WI38 (cell line): ENCODE data around the gene CHRNA4.

Source experiments
- H3K4me3 ChIP-seq: 2 replicates; pipeline ENCODE4 v1.5.1; 2011; ENCODE audit warnings: low read depth, mild to moderate bottlenecking, control low read depth, low read length
- TF ChIP-seq, protein P1 (sequence below): IDR thresholded peaks from 2 replicates; pipeline ENCODE4 v1.5.1; 2012; ENCODE audit warnings: low read depth, mild to moderate bottlenecking, control low read depth, low read length

Gene CHRNA4

DNA sequence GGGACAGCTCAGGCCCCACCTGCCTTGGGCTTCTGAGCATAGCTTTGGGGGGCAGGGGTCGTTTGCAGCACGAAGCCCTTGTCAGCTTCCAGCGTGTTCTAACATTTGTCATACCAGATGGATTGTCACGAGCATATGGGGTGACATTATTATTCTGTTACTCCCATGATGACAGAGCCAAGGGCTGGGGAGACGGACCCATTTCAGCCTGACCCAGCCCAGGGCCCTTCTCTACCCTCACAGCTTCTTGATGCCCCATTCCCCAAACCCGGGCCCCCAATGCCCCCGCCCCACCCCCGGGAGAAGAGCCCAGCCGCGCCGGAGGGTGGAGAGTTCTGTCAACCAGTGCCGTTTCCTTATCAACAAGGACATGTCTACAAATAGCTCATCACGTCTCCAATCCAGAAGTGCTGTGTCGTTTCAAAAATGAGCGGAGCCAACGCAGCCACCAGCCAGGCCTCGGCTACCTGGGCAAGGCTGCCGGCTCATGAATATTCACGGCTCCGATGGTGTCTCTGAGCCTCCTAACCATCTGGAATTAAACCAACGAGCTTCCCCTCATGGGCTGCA is 9.6 kb upstream of the CHRNA4 start:
- no peak overlapping the region for H3K4me3 ChIP-seq
- TF ChIP-seq, protein P1, sequence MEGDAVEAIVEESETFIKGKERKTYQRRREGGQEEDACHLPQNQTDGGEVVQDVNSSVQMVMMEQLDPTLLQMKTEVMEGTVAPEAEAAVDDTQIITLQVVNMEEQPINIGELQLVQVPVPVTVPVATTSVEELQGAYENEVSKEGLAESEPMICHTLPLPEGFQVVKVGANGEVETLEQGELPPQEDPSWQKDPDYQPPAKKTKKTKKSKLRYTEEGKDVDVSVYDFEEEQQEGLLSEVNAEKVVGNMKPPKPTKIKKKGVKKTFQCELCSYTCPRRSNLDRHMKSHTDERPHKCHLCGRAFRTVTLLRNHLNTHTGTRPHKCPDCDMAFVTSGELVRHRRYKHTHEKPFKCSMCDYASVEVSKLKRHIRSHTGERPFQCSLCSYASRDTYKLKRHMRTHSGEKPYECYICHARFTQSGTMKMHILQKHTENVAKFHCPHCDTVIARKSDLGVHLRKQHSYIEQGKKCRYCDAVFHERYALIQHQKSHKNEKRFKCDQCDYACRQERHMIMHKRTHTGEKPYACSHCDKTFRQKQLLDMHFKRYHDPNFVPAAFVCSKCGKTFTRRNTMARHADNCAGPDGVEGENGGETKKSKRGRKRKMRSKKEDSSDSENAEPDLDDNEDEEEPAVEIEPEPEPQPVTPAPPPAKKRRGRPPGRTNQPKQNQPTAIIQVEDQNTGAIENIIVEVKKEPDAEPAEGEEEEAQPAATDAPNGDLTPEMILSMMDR, result no peak

DNA sequence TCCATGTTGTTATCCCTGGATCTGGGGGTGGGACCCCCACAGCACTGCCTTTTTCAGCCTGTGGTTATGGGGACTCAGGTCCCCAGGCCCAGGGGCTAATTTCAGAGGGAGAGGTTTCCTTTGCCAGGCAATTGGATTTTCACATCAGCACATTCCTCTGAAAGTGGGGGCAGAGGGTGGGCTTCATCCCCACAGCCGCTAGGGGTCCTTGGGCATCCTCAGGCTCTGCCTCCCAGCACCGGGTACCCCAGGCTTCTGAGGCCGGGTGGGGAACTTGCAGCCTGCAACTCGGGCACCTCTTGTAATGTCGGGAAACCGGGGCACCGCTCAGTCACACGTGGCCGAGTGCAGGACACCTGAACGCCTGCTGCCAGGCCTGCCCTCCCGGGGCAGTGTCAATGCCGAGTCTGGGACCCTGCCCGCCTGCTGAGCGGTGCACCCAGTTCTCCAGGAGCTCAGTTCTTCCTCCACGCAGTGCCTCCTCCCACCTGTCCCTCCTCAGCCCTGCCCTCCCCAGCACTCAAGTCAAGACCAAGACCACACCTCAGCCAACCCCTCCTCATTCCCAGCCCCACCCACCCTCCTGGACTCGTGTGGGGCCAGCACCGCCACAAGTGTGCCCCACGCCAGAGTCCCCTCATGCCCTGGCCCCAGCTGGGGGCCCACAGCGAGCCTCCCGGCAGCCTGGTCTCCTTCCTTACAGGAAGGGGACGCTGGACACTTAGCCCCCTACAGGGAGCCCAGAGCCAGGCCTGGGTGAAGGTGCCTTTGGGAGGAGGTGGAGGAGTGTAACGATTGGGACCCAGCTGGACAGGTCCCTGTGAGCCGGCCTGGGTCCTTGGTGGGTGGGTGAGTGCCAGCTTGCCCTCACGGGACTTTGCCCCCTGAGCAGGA is 8.8 kb upstream of the CHRNA4 start:
- no peak overlapping the region for H3K4me3 ChIP-seq
- TF ChIP-seq, protein P1, result no peak

DNA sequence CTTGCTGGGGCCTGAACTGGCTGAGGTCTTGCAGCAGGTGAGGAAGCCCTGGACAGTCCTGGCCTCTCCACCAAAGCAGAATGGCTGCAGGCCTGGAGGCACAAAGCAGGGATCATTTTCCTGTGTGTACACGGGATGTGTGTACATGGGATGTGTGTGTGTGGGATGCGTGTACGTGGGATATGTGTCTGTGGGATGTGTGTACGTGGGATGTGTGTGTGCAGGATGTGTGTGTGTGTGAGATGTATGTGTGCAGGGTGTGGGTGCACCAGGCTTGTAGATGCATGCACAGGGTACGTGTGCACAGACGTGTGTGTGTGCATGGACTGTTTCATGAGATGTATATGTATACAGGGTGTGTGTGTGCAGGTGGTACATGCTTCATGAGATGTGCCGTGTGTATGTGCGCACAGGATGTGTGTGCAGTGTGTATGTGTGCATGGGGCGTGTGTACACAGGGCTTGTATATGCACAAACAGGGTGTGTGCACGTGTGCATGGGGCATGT is 7.9 kb upstream of the CHRNA4 start:
- H3K4me3 ChIP-seq, result no peak overlapping the region
- TF ChIP-seq, protein P1, result no peak

DNA sequence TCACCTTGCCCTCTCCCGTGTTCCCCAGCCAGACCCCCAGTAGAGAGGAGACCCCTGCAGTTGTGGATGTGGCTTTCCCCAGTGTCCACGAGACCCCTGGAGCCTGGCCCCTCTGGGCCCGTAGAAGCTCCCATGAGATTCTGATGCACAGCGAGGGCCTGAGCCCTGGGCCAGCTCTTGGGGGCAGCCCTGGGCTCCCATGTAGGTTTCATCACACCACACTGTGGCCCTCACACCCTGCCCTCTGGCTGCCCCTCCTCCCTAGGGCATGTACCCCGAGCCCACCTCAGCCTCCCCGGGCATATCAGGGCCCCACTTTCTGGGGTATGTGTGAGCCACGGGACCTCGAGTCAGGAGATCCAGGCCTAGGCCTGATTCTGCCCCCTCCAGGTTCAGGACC is 7.0 kb upstream of the CHRNA4 start:
- TF ChIP-seq, protein P1, result no peak
- H3K4me3 ChIP-seq, result no peak overlapping the region

DNA sequence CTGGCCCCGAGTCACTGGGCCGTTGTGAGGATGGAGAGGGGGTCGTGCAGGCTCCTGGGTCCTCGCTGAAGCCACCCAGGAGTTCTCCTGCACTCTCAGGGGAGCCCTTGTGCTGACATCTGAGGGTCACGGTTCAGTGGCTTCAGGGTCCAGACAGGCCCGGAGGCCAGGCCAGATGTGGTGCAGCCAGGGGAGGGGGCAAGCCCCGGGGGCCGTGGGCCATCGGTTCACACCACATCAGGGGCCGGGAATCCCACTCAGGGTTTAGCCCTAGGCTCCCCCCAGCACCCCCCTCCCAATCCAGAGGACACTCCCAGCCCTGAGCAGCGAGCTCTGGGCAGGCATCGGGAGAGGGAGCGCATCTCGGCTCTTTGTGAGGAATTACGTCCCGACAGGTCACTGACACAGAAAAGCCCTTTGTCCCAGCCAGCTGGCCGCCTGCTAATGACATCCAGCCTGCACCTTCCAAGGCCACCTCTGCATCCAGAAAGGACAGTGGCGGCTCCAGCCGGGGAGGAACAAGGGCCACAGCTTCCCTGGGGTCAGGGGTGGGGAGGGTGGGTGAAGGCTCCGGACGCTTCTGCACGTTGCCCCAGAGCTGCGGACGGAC is 6.4 kb upstream of the CHRNA4 start:
- H3K4me3 ChIP-seq, result no peak overlapping the region
- TF ChIP-seq, protein P1, result no peak

DNA sequence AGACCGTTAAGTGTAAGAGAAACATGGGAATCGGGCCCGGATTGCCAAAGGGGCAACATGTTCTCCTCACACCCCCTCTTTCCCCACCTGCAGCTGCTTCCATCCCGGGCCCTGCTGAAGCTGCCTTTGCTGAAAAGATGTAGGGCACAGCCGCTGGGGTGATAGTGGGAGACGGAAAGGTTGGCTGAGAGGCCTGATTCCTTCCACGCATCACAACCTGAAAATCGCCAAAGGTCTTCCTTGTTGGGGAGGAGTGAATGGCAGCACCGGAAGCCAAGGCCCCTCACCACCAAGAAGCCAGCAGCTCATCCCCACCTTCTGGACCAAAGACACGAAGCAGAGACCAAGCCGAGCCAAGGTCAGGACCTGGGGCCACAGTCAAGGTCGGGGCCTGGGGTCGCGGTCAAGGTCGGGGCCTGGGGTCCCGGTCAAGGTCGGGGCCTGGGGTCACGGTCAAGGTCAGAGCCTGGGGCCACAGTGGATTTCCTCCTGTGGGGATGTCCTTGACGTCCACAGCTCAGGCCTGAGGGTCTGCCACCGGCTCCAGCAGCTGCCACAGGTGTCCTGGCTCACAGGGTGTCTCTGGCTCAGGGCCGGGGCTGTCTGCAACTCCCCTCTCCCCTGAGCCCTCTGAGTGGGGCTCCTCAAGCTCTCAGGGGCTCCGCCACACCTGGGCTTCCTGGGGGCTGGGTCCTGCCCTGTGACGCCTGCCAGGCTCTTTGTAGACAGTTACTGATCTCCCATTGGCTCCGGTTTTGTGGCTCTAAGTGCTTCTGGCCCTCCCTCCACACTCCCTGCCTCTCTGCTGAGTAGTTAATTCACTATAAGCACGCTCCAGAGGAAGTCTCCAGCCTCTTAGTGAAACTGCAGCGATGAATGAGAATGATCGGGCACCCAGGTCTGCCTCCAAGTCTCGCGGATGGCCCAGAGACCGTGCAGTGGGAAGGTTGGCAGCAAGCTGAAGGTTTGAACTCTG is 5.5 kb upstream of the CHRNA4 start:
- H3K4me3 ChIP-seq, result no peak overlapping the region
- TF ChIP-seq, protein P1, result no peak
